A549 (cell line): Measurements from ENCODE around the gene PCGF3. TPM values are rescaled to one million over a fixed set of nuclear protein-coding genes. Genes with fewer than 3 reads are reported as not detected.

ENCODE experiments used
- ATAC-seq, 2 experiments: fragments of 200-7000 bp in 1 of 2; fragments of >200 bp in 1 of 2; cut with Nextera tagmentation in 1 of 2; cut with Tn5 transposase in 1 of 2; 3 replicates each; pipeline versions ENCODE4 v1.8.0 to v1.9.1; 2018 to 2020; ENCODE audit warnings: mild to moderate bottlenecking in 1 of 2, moderate library complexity in 1 of 2
- CTCF ChIA-PET: fragments of 300-600 bp; sonication (Branson Sonifier 250); formaldehyde crosslinking; extraction: SDS; loops from one replicate; lab custom pipeline; 2021; ENCODE audit warnings: antibody characterized with exemption, inconsistent platforms; lab: Yijun Ruan, JAX
- POLR2A ChIA-PET: fragments of 350-600 bp; formaldehyde crosslinking; extraction: SDS; loops from one replicate; lab custom pipeline; 2021; ENCODE audit warnings: antibody characterized with exemption, inconsistent platforms; lab: Yijun Ruan, JAX
- DNase-seq, 2 experiments: peaks; one replicate each; pipeline versions ENCODE4 v3.0.0 to v3.0.0-alpha.2; 2011 to 2016; ENCODE audit warnings: low read depth in 1 of 2, low spot score in 1 of 2
- FAIRE-seq: peaks from 2 replicates; lab custom pipeline; 2011; peaks lifted over from hg19 to GRCh38; lab: Jason Lieb, UNC
- H3K27ac ChIP-seq, 2 experiments: fragments of >200 bp; sonication (Bioruptor Twin); formaldehyde crosslinking; 3 replicates each; pipeline ENCODE4 v1.5.1; 2016 to 2017
- H3K4me1 ChIP-seq: fragments of >200 bp; sonication (Bioruptor Twin); formaldehyde crosslinking; 3 replicates; pipeline ENCODE4 v1.6.1; 2016
- H3K4me2 ChIP-seq: fragments of >200 bp; sonication (Bioruptor Twin); formaldehyde crosslinking; 3 replicates; pipeline ENCODE4 v1.6.1; 2016
- H3K4me3 ChIP-seq: fragments of >200 bp; sonication (Bioruptor Twin); formaldehyde crosslinking; 3 replicates; pipeline ENCODE4 v1.5.1; 2016
- H3K9me3 ChIP-seq: fragments of >200 bp; sonication (Bioruptor Twin); formaldehyde crosslinking; 3 replicates; pipeline ENCODE4 v1.6.1; 2016
- ATOH8 ChIP-seq: fragments of 250-450 bp; sonication (Bioruptor Pico); IDR thresholded peaks from 2 replicates; pipeline ENCODE4 v1.5.0; 2020; ENCODE audit warnings: low read depth, mild to moderate bottlenecking, moderate library complexity
- CBX8 ChIP-seq: fragments of 200-600 bp; sonication (generic); IDR thresholded peaks from 2 replicates; pipeline ENCODE4 v1.6.1; 2016
- CHD2 ChIP-seq: fragments of 150-350 bp; IDR thresholded peaks from 2 replicates; pipeline ENCODE4 v1.6.1; 2014; ENCODE audit warnings: low read length; ENCODE audit not compliant: partially characterized antibody
- CHD4 ChIP-seq: fragments of 200-600 bp; sonication (generic); IDR thresholded peaks from 2 replicates; pipeline ENCODE4 v1.6.1; 2016; ENCODE audit warnings: antibody characterized with exemption, mild to moderate bottlenecking, borderline replicate concordance
- ELK1 ChIP-seq: fragments of 150-350 bp; IDR thresholded peaks from 2 replicates; pipeline ENCODE4 v1.6.1; 2014; ENCODE audit warnings: low read depth, mild to moderate bottlenecking, low read length
- ESRRA ChIP-seq: fragments of 150-350 bp; IDR thresholded peaks from 2 replicates; pipeline ENCODE4 v1.6.1; 2014; ENCODE audit warnings: mild to moderate bottlenecking, low read length, borderline replicate concordance
- HOXA7 ChIP-seq: fragments of 250-450 bp; sonication (Bioruptor Pico); IDR thresholded peaks from 2 replicates; pipeline ENCODE4 v1.5.0; 2020; ENCODE audit warnings: mild to moderate bottlenecking, moderate library complexity
- JUN ChIP-seq, 2 experiments: fragments of >200 bp; sonication (Bioruptor Twin); formaldehyde crosslinking; IDR thresholded peaks; 2 replicates in 1 of 2; 3 replicates in 1 of 2; pipeline ENCODE4 v1.6.1; 2016 to 2017
- KDM1A ChIP-seq: fragments of 200-600 bp; sonication (generic); IDR thresholded peaks from 2 replicates; pipeline ENCODE4 v1.6.1; 2016; ENCODE audit warnings: low read depth, mild to moderate bottlenecking
- KDM5A ChIP-seq: fragments of 200-600 bp; sonication (generic); IDR thresholded peaks from 2 replicates; pipeline ENCODE4 v1.6.1; 2016; ENCODE audit warnings: antibody characterized with exemption, mild to moderate bottlenecking
- MAFK ChIP-seq: fragments of 450-650 bp; IDR thresholded peaks from 2 replicates; pipeline ENCODE4 v1.6.1; 2014; ENCODE audit not compliant: partially characterized antibody
- MAZ ChIP-seq: fragments of 150-350 bp; IDR thresholded peaks from 2 replicates; pipeline ENCODE4 v1.6.1; 2014; ENCODE audit warnings: antibody characterized with exemption, low read depth, low read length, borderline replicate concordance
- NR3C1 ChIP-seq: fragments of >200 bp; sonication (Bioruptor Twin); formaldehyde crosslinking; IDR thresholded peaks from 3 replicates; pipeline ENCODE4 v1.6.1; 2017
- PHF8 ChIP-seq: fragments of 200-600 bp; sonication (generic); IDR thresholded peaks from 2 replicates; pipeline ENCODE4 v1.6.1; 2016; ENCODE audit warnings: low read depth, mild to moderate bottlenecking, antibody characterized with exemption, moderate library complexity, borderline replicate concordance
- RARB ChIP-seq: fragments of 250-450 bp; sonication (Bioruptor Pico); IDR thresholded peaks from 2 replicates; pipeline ENCODE4 v1.8.0; 2021; ENCODE audit warnings: mild to moderate bottlenecking, moderate library complexity
- RCOR1 ChIP-seq: fragments of 150-350 bp; IDR thresholded peaks from 2 replicates; pipeline ENCODE4 v1.6.1; 2014; ENCODE audit warnings: antibody characterized with exemption, low read length, low read depth
- REST ChIP-seq: fragments of 200-600 bp; sonication (generic); IDR thresholded peaks from 2 replicates; pipeline ENCODE4 v1.6.1; 2016; ENCODE audit warnings: antibody characterized with exemption, mild to moderate bottlenecking, moderate library complexity
- USF2 ChIP-seq: fragments of 450-650 bp; IDR thresholded peaks from 2 replicates; pipeline ENCODE4 v1.6.1; 2014; ENCODE audit warnings: antibody characterized with exemption
- WGBS: methylation state at CpG from one replicate; pipeline ENCODE4 v1.1.6; 2017; ENCODE audit errors: missing lambda C conversion rate; 5-methylcytosine and 5-hydroxymethylcytosine counted together
- polyA plus RNA-seq, 4 experiments: library from polyadenylated mRNA; depleted of rRNA in 3 of 4; stranded (reverse); fragments of >200 nt; fragmentation: RNase III in 1 of 4; extraction: RNeasy Plus Mini Kit Qiagen cat#74134 plus additional on column Dnase treatment in 1 of 4; gene quantifications; 2 replicates in 3 of 4; 3 replicates in 1 of 4; pipeline ENCODE4 v1.2.3, GENCODE V29; 2011 to 2017

Gene PCGF3
- polyA plus RNA-seq, 2 of the 4 experiments (the other 2 are of a cell fraction), result 15.9 to 21.0 TPM

GRCh38 chr4:766559-767283 lies 61.1 kb downstream of the PCGF3 start (continued):
- TF ChIP-seq NR3C1 (no peak), JUN (IDR thresholded peaks at IDR 0.05) (no peak), RARB (CRISPR knock-in tag) (no peak), ESRRA (no peak), KDM1A (no peak), USF2 (no peak), MAFK (no peak), HOXA7 (CRISPR knock-in tag) (no peak)

- ATAC-seq (no peak), FAIRE-seq (no peak), DNase-seq (no peak)
- Histone ChIP-seq H3K4me2 (no peak overlapping the region), H3K9me3 (no peaks in the 10 kb centered on the region), H3K4me3 (no peak overlapping the region), H3K4me1 (peaks cover 6% of the 10 kb centered on the region; the same call in 1 of the 3 replicates), H3K27ac (no peak overlapping the region)
- 95% methylated on average over 15 of the region's 15 CpGs for WGBS
- POLR2A ChIA-PET, result no interaction called here
- CTCF ChIA-PET, result interaction anchor here (1.2 to 1.4 kb wide), 2 partner anchors 15 to 84 kb away, joined by 3 to 5 read pairs; no protein-coding TSS in a partner anchor
- no peak for TF ChIP-seq CHD4
- no peak for TF ChIP-seq PHF8
- no peak for TF ChIP-seq CHD2
- TF ChIP-seq CBX8, result no peak
- TF ChIP-seq ELK1, result no peak
- no peak for TF ChIP-seq ATOH8
- no peak for TF ChIP-seq MAZ
- no peak for TF ChIP-seq KDM5A
- no peak for TF ChIP-seq RCOR1
Measured at GRCh38 chr4:768076-768475, 62.4 kb downstream of the PCGF3 start.

- FAIRE-seq (no peak), ATAC-seq (no peak), DNase-seq (no peak)
- ChIA-PET CTCF (interaction anchor here (0.6 to 1.2 kb wide), 2 partner anchors 26 to 85 kb away, joined by 3 read pairs; no protein-coding TSS in a partner anchor), POLR2A (no interaction called here)
- peaks cover 6% of the 10 kb centered on the region; the same call in 1 of the 3 replicates for H3K4me1 ChIP-seq
- H3K4me3 ChIP-seq, result no peak overlapping the region
- H3K27ac ChIP-seq, result no peak overlapping the region
- no peaks in the 10 kb centered on the region for H3K9me3 ChIP-seq
- WGBS, result 92% methylated on average over 12 of the region's 12 CpGs
- TF ChIP-seq ELK1 (no peak), REST (no peak), CHD2 (no peak)
- H3K4me2 ChIP-seq, result no peak overlapping the region
Measured at GRCh38 chr4:768995-769394, 63.4 kb downstream of the PCGF3 start.
